Left colon (tissue), 2 donors: ENCODE results near the gene NR0B1. TPM values are rescaled to one million over a fixed set of nuclear protein-coding genes. Genes with fewer than 3 reads are reported as not detected.

Source experiments
- ATAC-seq: fragments of 200-7000 bp; cut with Tn5 transposase; one replicate; pipeline ENCODE4 v1.9.1; 2020; ENCODE audit warnings: mild to moderate bottlenecking, moderate library complexity
- DNase-seq, 2 donors: peaks; one replicate each; pipeline ENCODE4 v3.0.0-alpha.2; 2020
- intact Hi-C, 2 donors: fragments of 100-400 bp; cut with DNase I in 1 of 2; cut with micrococcal nuclease in 1 of 2; formaldehyde crosslinking; loops; one replicate each; pipeline versions ENCODE4 v1.11.2 to v1.14.0; 2022; cut with DNase I, micrococcal nuclease
- total RNA-seq, 2 donors: library from RNA; stranded (reverse); fragmentation: NEBNext Ultra II Directional; extraction: Animal tissue kit (Norgen Biotek cat#: 25700); gene quantifications; one replicate each; pipeline ENCODE4 v1.2.1, GENCODE V29; 2021
- donor health status: DM: no; HTN: no; CAD: no.
- donor health status: DM: yes; HTN: yes; CAD: no.

NR0B1 gene
- total RNA-seq, 2 donors from 2014 or later: not detected

GRCh38 chrX:30280428-30280827 is 28.8 kb downstream of the NR0B1 start:
- no peak for ATAC-seq
- DNase-seq: no peak
- intact Hi-C loops: no loop called here

- DNase-seq: no peak
- intact Hi-C loops: loop anchor here in 1 of 2 donors (10.0 kb wide), 1 partner anchor 216 kb away; no protein-coding TSS in a partner anchor
- no peak for ATAC-seq
These were observed 30.8 kb downstream of the NR0B1 start for GRCh38 chrX:30278365-30278764.

DNA sequence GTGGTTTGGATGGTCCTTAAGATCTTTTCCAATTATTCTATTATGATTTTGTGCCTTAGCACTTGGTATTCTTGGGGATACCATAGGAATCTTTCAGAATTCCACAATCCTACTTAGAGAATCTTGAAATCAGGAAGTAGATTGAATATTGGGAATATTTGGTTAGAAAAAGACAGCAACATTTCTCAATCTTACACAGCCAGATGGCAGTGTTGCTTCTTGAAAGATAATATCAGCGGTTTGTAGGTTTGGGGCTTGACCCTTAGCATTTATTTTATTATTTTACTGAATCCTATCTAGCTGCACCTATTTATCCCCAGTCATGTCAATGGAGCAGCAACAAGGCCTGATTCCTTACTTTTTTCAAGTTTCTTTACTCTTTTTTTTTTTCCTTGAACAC is 33.7 kb downstream of the NR0B1 start:
- DNase-seq (no peak), ATAC-seq (no peak)
- intact Hi-C loops: loop anchor here in 1 of 2 donors (10.0 kb wide), 1 partner anchor 219 kb away; no protein-coding TSS in a partner anchor

DNA sequence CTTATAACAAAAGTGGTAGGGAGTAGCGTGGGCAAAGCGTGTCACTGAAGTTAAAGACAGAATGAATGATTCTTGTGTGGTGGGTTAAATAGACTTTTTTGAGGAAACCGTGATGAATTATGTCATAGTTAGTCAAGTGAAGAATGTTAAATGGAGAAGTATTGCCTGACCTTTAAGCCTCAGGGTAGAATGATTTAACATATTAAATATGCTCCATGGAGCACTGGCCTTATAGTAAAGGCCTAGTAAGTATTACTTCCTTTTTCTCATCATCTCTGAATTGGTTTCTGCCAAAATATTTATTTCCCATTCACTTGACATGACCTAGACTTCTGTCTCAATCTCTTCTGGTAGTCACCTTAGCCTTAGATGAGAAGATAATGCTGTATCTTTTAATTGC is 38.6 kb downstream of the NR0B1 start:
- no peak for ATAC-seq
- intact Hi-C loops: loop anchor here in 1 of 2 donors (10.0 kb wide), 1 partner anchor 224 kb away; no protein-coding TSS in a partner anchor
- DNase-seq: no peak

DNA sequence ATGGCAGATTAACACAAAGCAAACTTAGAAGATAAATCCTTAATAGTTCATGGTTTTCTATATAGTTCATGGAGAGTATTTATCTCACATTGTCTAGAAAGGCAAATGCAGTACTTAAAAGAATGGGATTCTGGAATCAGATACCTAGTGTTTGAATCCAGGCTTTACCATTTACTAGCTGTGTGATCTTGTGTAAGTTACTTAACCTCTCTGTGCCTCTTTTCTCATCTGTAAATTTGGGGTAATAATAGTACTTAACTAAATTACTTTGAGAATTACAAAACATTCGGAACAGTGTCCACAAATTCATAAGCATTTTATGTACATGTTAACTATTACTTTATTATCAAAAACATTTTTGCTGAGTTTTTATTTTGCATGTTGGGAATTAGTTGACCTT is 46.4 kb downstream of the NR0B1 start:
- ATAC-seq (no peak), DNase-seq (no peak)
- intact Hi-C loops: no loop called here

DNA sequence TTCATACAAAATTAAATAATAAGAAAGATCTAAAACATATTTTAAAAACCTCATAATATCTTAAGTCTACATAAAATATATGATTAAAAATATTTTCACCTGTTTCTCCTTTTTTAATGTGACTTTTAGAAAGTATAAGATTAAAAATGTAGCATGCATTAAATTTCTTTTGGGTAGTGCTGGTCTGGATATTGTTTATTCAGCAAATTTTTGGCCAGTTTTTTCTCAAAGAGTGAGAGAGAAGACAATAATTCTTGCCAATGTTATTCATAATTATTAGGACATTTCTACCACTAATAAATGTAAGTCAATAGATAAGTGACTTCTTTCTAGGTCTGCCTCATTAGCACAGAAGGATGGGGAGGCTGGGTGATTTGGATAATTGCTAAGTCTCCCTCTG is 48.2 kb downstream of the NR0B1 start:
- DNase-seq (no peak), ATAC-seq (no peak)
- intact Hi-C loops: no loop called here

DNA sequence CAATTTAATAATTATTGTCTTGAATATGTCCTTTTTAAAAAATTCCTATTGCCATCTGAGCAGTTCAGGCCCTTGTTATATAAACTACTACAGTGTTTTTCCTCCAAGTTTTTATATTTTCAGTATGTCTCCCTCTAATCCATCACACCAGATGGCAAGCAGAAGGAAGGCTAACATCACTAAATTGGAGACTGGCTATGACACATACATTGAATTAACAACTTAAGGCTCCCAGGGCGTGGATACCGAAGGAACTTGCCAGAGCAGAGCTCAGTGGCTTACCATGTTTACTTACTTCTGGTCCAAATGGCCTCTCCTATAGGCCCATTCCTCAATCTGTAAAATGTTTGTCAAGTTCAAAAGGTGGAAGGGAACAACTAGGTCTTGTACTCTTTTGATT is 49.3 kb downstream of the NR0B1 start:
- DNase-seq: no peak
- no peak for ATAC-seq
- intact Hi-C loops: no loop called here

Other genes starting within 250 kb of the NR0B1 start
- gene MAGEB2, start 93.8 kb downstream of the NR0B1 start, total RNA-seq: not detected
- not detected for gene MAGEB3, start 78.7 kb downstream of the NR0B1 start, total RNA-seq
- not detected for gene MAGEB4, start 67.4 kb downstream of the NR0B1 start, total RNA-seq
- gene MAGEB1, start 62.2 kb downstream of the NR0B1 start, total RNA-seq: not detected